Neural progenitor cell (in vitro differentiated cells): ENCODE results near the gene RRP8.

Experiments
- EZH2 ChIP-seq: fragments of 200-600 bp; sonication (generic); IDR thresholded peaks from 2 replicates; pipeline ENCODE4 v1.6.1; 2017; ENCODE audit warnings: antibody characterized with exemption, mild to moderate bottlenecking, moderate library complexity
- TF ChIP-seq, protein P1 (sequence below): fragments of 200-600 bp; sonication (generic); IDR thresholded peaks from 2 replicates; pipeline ENCODE4 v1.5.1; 2017; ENCODE audit warnings: antibody characterized with exemption, mild to moderate bottlenecking

GRCh38 chr11:6545917-6546605 is 57.4 kb downstream of the RRP8 start:
- no peak for TF ChIP-seq EZH2
- TF ChIP-seq, protein P1, sequence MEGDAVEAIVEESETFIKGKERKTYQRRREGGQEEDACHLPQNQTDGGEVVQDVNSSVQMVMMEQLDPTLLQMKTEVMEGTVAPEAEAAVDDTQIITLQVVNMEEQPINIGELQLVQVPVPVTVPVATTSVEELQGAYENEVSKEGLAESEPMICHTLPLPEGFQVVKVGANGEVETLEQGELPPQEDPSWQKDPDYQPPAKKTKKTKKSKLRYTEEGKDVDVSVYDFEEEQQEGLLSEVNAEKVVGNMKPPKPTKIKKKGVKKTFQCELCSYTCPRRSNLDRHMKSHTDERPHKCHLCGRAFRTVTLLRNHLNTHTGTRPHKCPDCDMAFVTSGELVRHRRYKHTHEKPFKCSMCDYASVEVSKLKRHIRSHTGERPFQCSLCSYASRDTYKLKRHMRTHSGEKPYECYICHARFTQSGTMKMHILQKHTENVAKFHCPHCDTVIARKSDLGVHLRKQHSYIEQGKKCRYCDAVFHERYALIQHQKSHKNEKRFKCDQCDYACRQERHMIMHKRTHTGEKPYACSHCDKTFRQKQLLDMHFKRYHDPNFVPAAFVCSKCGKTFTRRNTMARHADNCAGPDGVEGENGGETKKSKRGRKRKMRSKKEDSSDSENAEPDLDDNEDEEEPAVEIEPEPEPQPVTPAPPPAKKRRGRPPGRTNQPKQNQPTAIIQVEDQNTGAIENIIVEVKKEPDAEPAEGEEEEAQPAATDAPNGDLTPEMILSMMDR = no peak
